Measurements from ENCODE around the gene SYNE1.

The SYNE1 gene

GRCh38 chr6:152184917-152185574 is 452.1 kb downstream of the SYNE1 start:
- no peak for DNase-seq (ENCODE audit: low read depth in 2 of 2)

GRCh38 chr6:152184573-152184916 is 452.6 kb downstream of the SYNE1 start:
- DNase-seq (ENCODE audit: low read depth in 2 of 2): no peak

- no peak for DNase-seq (ENCODE audit: low read depth in 2 of 2)
These were observed 456.6 kb downstream of the SYNE1 start for GRCh38 chr6:152180601-152181000.

- DNase-seq (ENCODE audit: low read depth in 2 of 2): no peak
These were observed 460.9 kb downstream of the SYNE1 start for GRCh38 chr6:152176268-152176667.

GRCh38 chr6:152173957-152174356 is 463.2 kb downstream of the SYNE1 start:
- no peak for DNase-seq (ENCODE audit: low read depth in 2 of 2)

GRCh38 chr6:152173321-152173720 is 463.8 kb downstream of the SYNE1 start:
- DNase-seq (ENCODE audit: low read depth in 2 of 2): no peak

GRCh38 chr6:152170702-152171667 is 466.2 kb downstream of the SYNE1 start:
- DNase-seq (ENCODE audit: low read depth in 2 of 2): peak; percentile 34 to 46

GRCh38 chr6:152170313-152170701 is 466.9 kb downstream of the SYNE1 start:
- DNase-seq (ENCODE audit: low read depth in 2 of 2): no peak

GRCh38 chr6:152167641-152168603 is 469.2 kb downstream of the SYNE1 start:
- no peak for DNase-seq (ENCODE audit: low read depth in 2 of 2)

- DNase-seq (ENCODE audit: low read depth in 2 of 2): no peak
These were observed 470.3 kb downstream of the SYNE1 start for GRCh38 chr6:152166897-152167296.

- no peak for DNase-seq (ENCODE audit: low read depth in 2 of 2)
These were observed 470.7 kb downstream of the SYNE1 start for GRCh38 chr6:152166497-152166896.

- DNase-seq (ENCODE audit: low read depth in 2 of 2): no peak
These were observed 472.2 kb downstream of the SYNE1 start for GRCh38 chr6:152164957-152165356.

- DNase-seq (ENCODE audit: low read depth in 2 of 2): no peak
These were observed 475.7 kb downstream of the SYNE1 start for GRCh38 chr6:152161501-152161900.

GRCh38 chr6:152160346-152160745 is 476.8 kb downstream of the SYNE1 start:
- no peak for DNase-seq (ENCODE audit: low read depth in 2 of 2)

GRCh38 chr6:152155792-152156191 is 481.4 kb downstream of the SYNE1 start:
- DNase-seq (ENCODE audit: low read depth in 2 of 2): no peak

GRCh38 chr6:152154559-152155356 is 482.4 kb downstream of the SYNE1 start:
- no peak for DNase-seq (ENCODE audit: low read depth in 2 of 2)

- no peak for DNase-seq (ENCODE audit: low read depth in 2 of 2)
These were observed 485.2 kb downstream of the SYNE1 start for GRCh38 chr6:152151920-152152319.

GRCh38 chr6:152150196-152150595 is 487.0 kb downstream of the SYNE1 start:
- DNase-seq (ENCODE audit: low read depth in 2 of 2): no peak

GRCh38 chr6:152148412-152148811 is 488.8 kb downstream of the SYNE1 start:
- DNase-seq (ENCODE audit: low read depth in 2 of 2): no peak

- DNase-seq (ENCODE audit: low read depth in 2 of 2): no peak
These were observed 489.9 kb downstream of the SYNE1 start for GRCh38 chr6:152147269-152147668.

GRCh38 chr6:152146385-152146784 is 490.8 kb downstream of the SYNE1 start:
- DNase-seq (ENCODE audit: low read depth in 2 of 2): no peak

Data from activated CD4-positive, alpha-beta T cell treated with anti-CD3 and anti-CD28 coated beads for 24 hours (primary cell).